Mononuclear cell (primary cell): ENCODE data around the gene GPBP1L1. TPM values are rescaled to one million over a fixed set of nuclear protein-coding genes. Genes with fewer than 3 reads are reported as not detected.
A peak's percentile ranks its signal among the peaks of the same experiment; 100 is the strongest.
"Not testable (repeated sequence)": the region's sequence is repeated elsewhere in the genome, so short reads cannot be mapped to it uniquely, and the experiment has no call there.

Source experiments
- H3K27me3 ChIP-seq: 2 replicates; pipeline ENCODE4 v1.6.0; 2011; ENCODE audit warnings: low read length, control low read depth; ENCODE audit not compliant: insufficient read depth
- H3K4me1 ChIP-seq: 2 replicates; pipeline ENCODE4 v1.5.1; 2011; ENCODE audit warnings: mild to moderate bottlenecking, low read length, control low read depth; ENCODE audit not compliant: insufficient read depth
- H3K4me3 ChIP-seq: 2 replicates; pipeline ENCODE4 v1.5.1; 2011; ENCODE audit warnings: mild to moderate bottlenecking, low read length, moderate library complexity
- H3K9me3 ChIP-seq: 2 replicates; pipeline ENCODE4 v1.5.1; 2011; ENCODE audit warnings: low read depth, mild to moderate bottlenecking, control low read depth, low read length
- total RNA-seq: library from RNA; depleted of rRNA; stranded (reverse); fragments of >200 nt; gene quantifications from one replicate; pipeline ENCODE4 v1.2.3, GENCODE V29; 2012

Gene GPBP1L1
- total RNA-seq, 1 donor, result 141 TPM

DNA sequence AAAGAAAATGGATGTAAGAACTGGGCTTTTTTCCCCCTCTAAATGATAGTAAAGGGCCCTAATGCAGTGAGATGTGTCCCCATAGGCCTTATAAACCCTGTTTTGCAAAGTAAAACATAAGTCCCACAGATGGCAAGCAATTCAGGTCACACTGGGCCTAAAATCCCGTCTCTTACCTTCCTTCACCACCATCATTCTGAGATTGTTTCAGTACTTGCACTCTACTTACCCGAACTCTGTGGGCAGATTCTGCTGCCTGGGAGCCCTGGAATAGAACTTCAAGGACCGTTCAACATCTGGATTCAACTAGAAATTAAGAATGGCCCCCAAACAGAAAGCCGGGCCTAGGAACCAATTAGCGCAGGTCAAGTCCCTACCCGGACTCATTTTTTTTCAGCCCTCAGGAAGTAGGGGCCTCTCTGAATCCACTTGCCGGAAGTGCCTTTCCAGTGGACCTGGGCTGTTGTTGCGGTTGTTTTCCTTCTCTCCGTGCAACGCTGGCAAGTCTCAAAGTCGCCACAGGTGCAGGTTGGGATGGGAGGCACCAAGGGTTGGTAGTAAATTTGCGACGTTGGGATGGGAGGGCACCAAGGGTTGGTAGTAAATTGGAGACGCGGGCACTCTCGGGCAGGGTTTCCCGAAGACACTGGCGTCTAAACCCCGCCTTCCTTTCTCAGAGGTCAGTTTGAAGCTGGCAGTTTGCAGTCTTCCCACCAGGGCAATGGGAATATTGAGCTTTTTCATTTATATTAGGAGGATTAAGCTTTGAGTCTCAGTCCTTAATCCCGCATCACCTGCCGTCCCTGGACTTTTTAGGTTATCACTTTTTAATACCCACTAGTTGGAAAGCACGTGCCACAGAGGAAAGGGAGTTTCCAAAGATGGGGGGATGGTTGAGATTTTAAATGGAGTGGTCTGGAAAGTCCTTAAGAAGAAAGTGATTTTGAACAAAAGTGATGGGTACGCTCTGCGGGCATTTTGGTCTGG is 1.7 kb upstream of the GPBP1L1 start, which contains the start of gene TMEM69:
Gene TMEM69 (plus strand): TSS at position 428 of the 987 bp plus-strand sequence. CDS start 2,888 bp downstream, outside the sequence.
- H3K4me1 ChIP-seq, result peaks cover 38% of the 10 kb centered on the region
- no peaks in the 10 kb centered on the region for H3K27me3 ChIP-seq
- no peaks in the 10 kb centered on the region for H3K9me3 ChIP-seq
- H3K4me3 ChIP-seq, result peak within 1 kb of the TSS; percentile 96

GRCh38 chr1:45687014-45687753 is 851 bp upstream of the GPBP1L1 start:
- no peaks in the 10 kb centered on the region for H3K9me3 ChIP-seq
- H3K27me3 ChIP-seq, result no peaks in the 10 kb centered on the region
- peaks cover 42% of the 10 kb centered on the region for H3K4me1 ChIP-seq
- peak overlapping the region; percentile 96 for H3K4me3 ChIP-seq

DNA sequence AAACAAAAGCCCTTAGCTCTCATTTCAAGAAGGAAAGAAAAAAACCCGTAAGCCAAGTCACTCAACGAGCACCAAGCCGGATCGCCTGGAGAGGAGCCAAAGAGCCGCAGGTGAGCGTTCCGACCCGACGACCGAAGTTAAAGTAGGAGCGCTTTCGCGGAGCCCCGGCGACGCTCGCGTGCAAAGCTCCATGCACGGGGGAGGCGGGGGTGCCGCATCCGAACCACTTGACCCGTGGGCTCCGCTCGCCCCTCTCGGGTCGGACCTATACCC is 382 bp downstream of the GPBP1L1 start:
- peaks cover 42% of the 10 kb centered on the region for H3K4me1 ChIP-seq
- H3K9me3 ChIP-seq, result no peaks in the 10 kb centered on the region
- H3K27me3 ChIP-seq, result no peaks in the 10 kb centered on the region
- peak overlapping the region; percentile 96 for H3K4me3 ChIP-seq

- H3K9me3 ChIP-seq, result no peaks in the 10 kb centered on the region
- H3K4me1 ChIP-seq, result peaks cover 43% of the 10 kb centered on the region
- no peaks in the 10 kb centered on the region for H3K27me3 ChIP-seq
- peak overlapping the region; percentile 96 for H3K4me3 ChIP-seq
Measured at GRCh38 chr1:45685308-45686014, 872 bp downstream of the GPBP1L1 start.

DNA sequence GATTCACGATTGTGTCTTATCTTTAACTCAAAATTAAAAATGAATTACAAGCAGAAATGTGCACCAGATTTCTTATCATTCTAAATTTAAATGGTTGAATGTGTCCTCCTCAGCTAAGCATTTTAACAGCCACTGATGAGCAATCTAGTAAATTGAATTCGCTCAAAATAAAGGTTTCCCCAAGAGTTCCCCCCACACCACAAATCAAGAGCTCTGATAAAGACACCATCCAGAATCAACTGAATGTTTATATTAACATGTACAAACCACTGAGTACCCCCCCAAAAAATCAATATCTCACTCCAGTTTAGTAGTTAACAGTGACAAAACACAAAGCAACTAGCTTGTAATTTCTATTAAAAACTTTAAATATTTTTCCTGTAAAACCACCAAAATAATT is 1.9 kb downstream of the GPBP1L1 start:
- Histone ChIP-seq H3K9me3 (no peaks in the 10 kb centered on the region), H3K27me3 (no peaks in the 10 kb centered on the region), H3K4me3 (no peak overlapping the region), H3K4me1 (peaks cover 44% of the 10 kb centered on the region)

- Histone ChIP-seq H3K27me3 (no peaks in the 10 kb centered on the region), H3K4me1 (peaks cover 38% of the 10 kb centered on the region), H3K4me3 (no peak overlapping the region), H3K9me3 (no peaks in the 10 kb centered on the region)
Measured at GRCh38 chr1:45682942-45683341, 3.4 kb downstream of the GPBP1L1 start.

DNA sequence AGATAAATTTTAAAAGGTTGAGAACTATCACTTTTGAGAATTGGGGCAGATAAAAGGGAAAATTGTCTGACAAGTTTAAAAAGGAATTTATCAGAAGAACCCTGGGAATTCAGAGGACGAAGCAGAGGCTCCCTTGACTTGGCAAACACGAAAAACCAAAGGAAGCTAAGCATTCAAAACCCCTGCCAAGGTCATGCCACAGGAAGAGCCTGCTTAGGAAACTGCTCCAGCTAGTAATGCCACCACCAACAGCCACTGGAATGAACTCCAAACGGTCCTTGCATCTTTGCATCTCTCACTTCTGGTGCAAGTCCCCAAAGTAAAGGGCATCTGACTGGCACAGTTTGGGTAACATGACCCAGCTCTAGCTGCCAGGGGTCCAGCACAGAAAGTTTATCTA is 7.2 kb downstream of the GPBP1L1 start:
- peaks cover 41% of the 10 kb centered on the region for H3K4me1 ChIP-seq
- H3K4me3 ChIP-seq, result no peak overlapping the region
- no peaks in the 10 kb centered on the region for H3K27me3 ChIP-seq
- no peaks in the 10 kb centered on the region for H3K9me3 ChIP-seq

DNA sequence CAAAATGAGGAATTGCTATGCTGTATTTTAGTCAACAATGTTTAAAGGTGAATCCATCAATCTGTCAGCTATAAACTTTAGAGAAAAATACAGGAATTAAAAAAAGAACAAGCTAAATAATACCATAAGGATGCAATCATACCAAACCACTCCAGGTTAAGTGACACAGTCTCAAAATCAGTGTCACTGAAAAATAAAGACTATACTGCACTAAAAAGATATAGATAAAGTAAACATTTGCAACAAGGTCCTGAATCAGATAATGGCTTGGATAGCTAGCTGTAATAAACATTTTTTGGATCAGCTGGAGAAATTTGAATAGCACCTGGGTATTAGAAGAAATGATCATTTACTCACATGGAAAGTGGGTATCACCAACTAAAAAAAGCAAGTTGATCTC is 7.8 kb downstream of the GPBP1L1 start:
- no peaks in the 10 kb centered on the region for H3K9me3 ChIP-seq
- peaks cover 40% of the 10 kb centered on the region for H3K4me1 ChIP-seq
- no peak overlapping the region for H3K4me3 ChIP-seq
- H3K27me3 ChIP-seq, result no peaks in the 10 kb centered on the region

DNA sequence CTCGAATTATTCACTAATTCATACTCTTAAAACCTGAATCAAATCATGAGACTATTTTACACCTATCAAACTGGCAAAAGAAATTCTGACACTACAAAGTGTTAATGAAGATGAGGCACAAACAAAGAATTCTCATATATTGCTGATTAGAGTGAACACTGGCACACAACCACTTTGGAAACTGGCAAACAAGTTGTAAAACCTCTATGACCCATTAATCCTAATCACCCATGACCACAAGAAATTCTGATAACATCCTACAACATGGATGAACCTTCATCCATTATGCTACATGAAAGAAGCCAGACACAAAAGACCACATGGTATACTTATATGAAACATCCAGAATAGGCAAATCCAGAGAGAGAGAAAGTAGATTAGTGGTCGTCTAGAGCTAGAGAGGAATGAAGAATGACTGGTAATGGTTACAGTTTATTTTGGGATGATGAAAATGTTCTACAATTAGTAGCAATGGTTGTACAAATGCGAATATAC is 8.5 kb downstream of the GPBP1L1 start:
- no peaks in the 10 kb centered on the region for H3K27me3 ChIP-seq
- no peaks in the 10 kb centered on the region for H3K9me3 ChIP-seq
- no peak overlapping the region for H3K4me3 ChIP-seq
- H3K4me1 ChIP-seq, result peaks cover 39% of the 10 kb centered on the region

DNA sequence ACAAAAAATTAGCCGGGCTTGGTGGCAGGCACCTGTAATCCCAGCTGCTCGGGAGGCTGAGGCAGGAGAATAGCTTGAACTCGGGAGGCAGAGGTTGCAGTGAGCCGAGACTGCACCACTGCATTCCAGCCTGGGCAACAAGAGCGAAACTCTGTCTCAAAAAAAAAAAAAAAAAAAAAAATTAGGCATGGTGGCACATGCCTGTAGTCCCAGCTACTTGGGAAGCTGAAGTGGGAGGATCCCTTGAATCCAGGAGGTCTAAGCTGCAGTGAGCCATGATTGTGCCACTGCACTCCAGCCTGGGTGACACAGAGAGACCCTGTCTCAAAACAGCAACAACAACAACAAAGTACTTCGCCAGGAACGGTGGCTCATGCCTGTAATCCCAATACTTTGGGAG is 9.8 kb downstream of the GPBP1L1 start:
- H3K27me3 ChIP-seq, H3K4me3 ChIP-seq, H3K9me3 ChIP-seq: not testable (repeated sequence)
- H3K4me1 ChIP-seq, result peaks cover 37% of the 10 kb centered on the region

DNA sequence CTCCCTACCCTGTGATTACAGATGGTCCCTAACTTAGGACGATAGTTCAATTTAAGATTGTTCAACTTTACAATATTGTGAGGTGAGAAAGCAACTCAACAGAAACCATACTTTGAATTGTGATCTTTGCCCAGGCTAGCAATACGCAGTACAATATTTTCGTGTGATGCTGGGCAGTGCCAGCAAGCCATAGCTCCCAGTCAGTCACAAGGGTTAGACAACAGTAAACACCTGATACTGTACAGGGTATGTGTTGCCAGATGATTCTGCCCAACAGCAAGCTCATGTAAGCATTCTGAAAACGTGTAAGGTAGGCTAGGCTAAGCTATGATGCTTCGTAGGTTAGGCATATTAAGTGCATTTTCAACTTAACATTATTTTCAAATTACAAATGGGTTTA is 11.9 kb downstream of the GPBP1L1 start:
- no peak overlapping the region for H3K4me3 ChIP-seq
- peaks cover 32% of the 10 kb centered on the region for H3K4me1 ChIP-seq
- no peaks in the 10 kb centered on the region for H3K27me3 ChIP-seq
- H3K9me3 ChIP-seq, result no peaks in the 10 kb centered on the region

GRCh38 chr1:45673956-45674355 is 12.4 kb downstream of the GPBP1L1 start:
- H3K4me3 ChIP-seq, result no peak overlapping the region
- H3K9me3 ChIP-seq, result no peaks in the 10 kb centered on the region
- H3K27me3 ChIP-seq, result no peaks in the 10 kb centered on the region
- peaks cover 27% of the 10 kb centered on the region for H3K4me1 ChIP-seq

DNA sequence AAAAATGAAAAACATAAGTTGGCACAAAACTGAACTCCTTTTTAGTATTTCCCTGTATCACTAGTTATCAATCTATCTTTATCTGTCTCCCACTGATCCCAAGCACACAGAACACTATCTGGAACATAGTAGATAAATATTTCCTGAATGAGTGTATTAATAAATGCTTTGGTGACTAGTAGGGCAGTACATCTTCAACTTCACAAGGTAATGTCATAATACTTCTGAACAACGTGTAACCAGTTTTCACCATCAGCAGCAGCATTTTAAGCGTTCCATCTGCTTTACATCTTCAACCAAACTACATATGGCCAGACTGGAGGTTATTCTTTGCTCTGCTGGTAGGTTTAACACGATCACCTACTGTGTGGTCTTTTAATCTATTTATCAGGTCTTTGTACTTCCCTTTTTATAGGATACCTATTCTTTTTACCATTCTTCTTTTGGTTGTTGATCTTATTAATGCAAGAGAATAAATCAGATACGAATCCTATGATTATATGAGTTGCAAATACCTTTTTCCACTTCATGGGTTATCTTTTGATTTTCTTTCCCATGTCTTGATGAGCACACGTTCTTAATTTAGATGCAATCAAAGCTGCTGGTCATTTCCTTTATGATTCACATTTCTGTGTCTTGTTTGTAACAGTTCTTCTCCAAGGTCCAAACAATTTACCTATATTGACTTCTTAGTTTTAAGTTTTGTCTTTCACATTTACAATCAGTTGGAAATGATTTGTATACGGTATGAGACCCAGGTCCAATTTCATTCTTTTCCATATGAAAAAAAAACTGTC is 16.3 kb downstream of the GPBP1L1 start:
- Histone ChIP-seq H3K9me3 (no peaks in the 10 kb centered on the region), H3K4me1 (peaks cover 19% of the 10 kb centered on the region), H3K4me3 (no peak overlapping the region)

GRCh38 chr1:45669379-45669778 is 17.0 kb downstream of the GPBP1L1 start:
- no peaks in the 10 kb centered on the region for H3K27me3 ChIP-seq
- no peak overlapping the region for H3K4me3 ChIP-seq
- H3K9me3 ChIP-seq, result no peaks in the 10 kb centered on the region
- H3K4me1 ChIP-seq, result peaks cover 19% of the 10 kb centered on the region

More for the DNA sequence above, 16.3 kb downstream of the GPBP1L1 start:
- no peaks in the 10 kb centered on the region for H3K27me3 ChIP-seq
